ENCODE measurements around the gene ALDH2.

- TF ChIP-seq CTCF (IDR thresholded peaks at IDR 0.05) = no peak
- no peak for TF ChIP-seq EP300 (IDR thresholded peaks at IDR 0.05)
These were observed 40.5 kb downstream of the ALDH2 start for GRCh38 chr12:111807232-111807631.

Data from tibial nerve (tissue), 4 donors.